HFFc6 (cell line): ENCODE measurements around the gene VEPH1. TPM values are rescaled to one million over a fixed set of nuclear protein-coding genes. Genes with fewer than 3 reads are reported as not detected.

Source experiments
- DNase-seq: peaks from one replicate; pipeline ENCODE4 v3.0.0-alpha.2; 2018
- H3K27ac Mint-ChIP-seq: 2 replicates; pipeline ENCODE4 v1.8.0; 2020; ENCODE audit warnings: mild to moderate bottlenecking, mixed read lengths
- H3K27me3 Mint-ChIP-seq: 2 replicates; pipeline ENCODE4 v1.8.0; 2021; ENCODE audit warnings: mild to moderate bottlenecking, moderate library complexity, mixed read lengths; ENCODE audit not compliant: insufficient read depth
- H3K36me3 Mint-ChIP-seq: 2 replicates; pipeline ENCODE4 v1.8.0; 2021; ENCODE audit warnings: low read depth, mixed read lengths
- H3K4me1 Mint-ChIP-seq: 2 replicates; pipeline ENCODE4 v1.8.0; 2020; ENCODE audit warnings: low read depth, mixed read lengths
- H3K4me3 Mint-ChIP-seq: 2 replicates; pipeline ENCODE4 v1.8.0; 2020; ENCODE audit warnings: mild to moderate bottlenecking, moderate library complexity, mixed read lengths
- H3K9me3 Mint-ChIP-seq: 2 replicates; pipeline ENCODE4 v1.8.0; 2020; ENCODE audit warnings: mild to moderate bottlenecking, mixed read lengths
- CTCF ChIP-seq: fragments of 200-600 bp; sonication (generic); IDR thresholded peaks from 2 replicates; pipeline ENCODE4 v1.5.0; 2021; ENCODE audit warnings: antibody characterized with exemption, mild to moderate bottlenecking
- total RNA-seq, 6 experiments: library from RNA; stranded (reverse); fragmentation: NEBNext Ultra II Directional; extraction: Animal tissue kit (Norgen Biotek cat#: 25700); gene quantifications; 2 replicates in 1 of 6; 3 replicates in 5 of 6; pipeline ENCODE4 v1.2.3, GENCODE V29; 2021

Gene VEPH1
- total RNA-seq, 6 experiments from 2014 or later = 33.3 to 72.7 (median 63.8) TPM

- H3K4me3 Mint-ChIP-seq = no peak overlapping the region
- H3K9me3 Mint-ChIP-seq = no peaks in the 10 kb centered on the region
- no peak for TF ChIP-seq CTCF
- H3K27me3 Mint-ChIP-seq = no peaks in the 10 kb centered on the region; the same call in 1 of the 2 replicates
- peaks cover 38% of the 10 kb centered on the region for H3K36me3 Mint-ChIP-seq
- no peak overlapping the region for H3K27ac Mint-ChIP-seq
- DNase-seq = no peak
- H3K4me1 Mint-ChIP-seq = peaks cover 23% of the 10 kb centered on the region
Measured at GRCh38 chr3:157410945-157411344, 92.3 kb downstream of the VEPH1 start.

GRCh38 chr3:157409516-157409915, 93.7 kb downstream of the VEPH1 start:
- H3K9me3 Mint-ChIP-seq = no peaks in the 10 kb centered on the region
- H3K36me3 Mint-ChIP-seq = peaks cover 39% of the 10 kb centered on the region
- no peak for TF ChIP-seq CTCF
- H3K27ac Mint-ChIP-seq = no peak overlapping the region
- DNase-seq = no peak
- H3K4me1 Mint-ChIP-seq = peaks cover 30% of the 10 kb centered on the region
- no peaks in the 10 kb centered on the region; the same call in 1 of the 2 replicates for H3K27me3 Mint-ChIP-seq
- no peak overlapping the region for H3K4me3 Mint-ChIP-seq

GRCh38 chr3:157408499-157409149, 94.6 kb downstream of the VEPH1 start:
- no peaks in the 10 kb centered on the region for H3K9me3 Mint-ChIP-seq
- peaks cover 39% of the 10 kb centered on the region for H3K36me3 Mint-ChIP-seq
- TF ChIP-seq CTCF = no peak
- no peak for DNase-seq
- no peak overlapping the region for H3K27ac Mint-ChIP-seq
- H3K27me3 Mint-ChIP-seq = no peaks in the 10 kb centered on the region; the same call in 1 of the 2 replicates
- peaks cover 30% of the 10 kb centered on the region for H3K4me1 Mint-ChIP-seq
- no peak overlapping the region for H3K4me3 Mint-ChIP-seq

- Mint-ChIP-seq H3K27ac (no peak overlapping the region), H3K36me3 (peaks cover 34% of the 10 kb centered on the region), H3K4me1 (peaks cover 30% of the 10 kb centered on the region), H3K27me3 (no peaks in the 10 kb centered on the region; the same call in 1 of the 2 replicates), H3K9me3 (no peaks in the 10 kb centered on the region), H3K4me3 (no peak overlapping the region)
- DNase-seq = no peak
- TF ChIP-seq CTCF = no peak
Measured at GRCh38 chr3:157407769-157408168, 95.4 kb downstream of the VEPH1 start.

- Mint-ChIP-seq H3K4me1 (peaks cover 30% of the 10 kb centered on the region), H3K9me3 (no peaks in the 10 kb centered on the region), H3K27me3 (no peaks in the 10 kb centered on the region; the same call in 1 of the 2 replicates), H3K27ac (no peak overlapping the region), H3K36me3 (peaks cover 22% of the 10 kb centered on the region), H3K4me3 (no peak overlapping the region)
- DNase-seq = no peak
- no peak for TF ChIP-seq CTCF
Measured at GRCh38 chr3:157406394-157406793, 96.8 kb downstream of the VEPH1 start.
